ENCODE data around the gene TBC1D4. TPM values are rescaled to one million over a fixed set of nuclear protein-coding genes. Genes with fewer than 3 reads are reported as not detected.

Gene TBC1D4
- total RNA-seq, 1 experiment from 2014 or later = 15.4 TPM

DNA sequence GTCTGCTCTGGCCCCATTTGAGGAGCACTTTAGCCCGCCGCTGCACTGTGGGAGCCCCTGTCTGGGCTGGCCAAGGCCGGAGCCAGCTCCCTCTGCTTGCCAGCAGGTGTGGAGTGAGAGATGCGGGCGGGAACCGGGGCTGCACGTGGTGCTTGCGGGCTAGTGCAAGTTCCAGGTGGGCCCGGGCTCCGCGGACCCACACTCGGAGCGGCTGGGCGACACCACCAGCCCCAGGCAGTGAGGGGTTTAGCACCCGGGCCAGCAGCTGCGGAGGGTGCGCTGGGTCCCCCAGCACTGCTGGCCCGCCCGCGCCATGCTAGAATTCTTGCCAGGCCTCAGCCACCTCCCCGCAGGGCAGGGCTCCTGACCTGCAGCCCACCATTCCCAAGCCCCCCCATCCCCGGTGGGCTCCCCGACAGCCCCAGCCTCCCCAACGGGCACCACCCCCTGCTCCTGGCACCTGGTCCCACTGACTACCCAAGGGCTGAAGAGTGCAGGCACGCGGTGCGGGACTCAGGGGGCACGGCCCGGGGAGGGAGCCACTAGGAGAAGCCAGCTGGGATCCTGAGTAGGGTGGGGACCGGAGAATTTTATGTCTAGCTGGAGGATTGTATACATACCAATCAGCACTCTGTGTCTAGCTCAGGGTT lies 36.6 kb upstream of the TBC1D4 start:
- CTCF ChIA-PET = no interaction called here
- H3K36me3 Mint-ChIP-seq (ENCODE audit: insufficient read depth, unreplicated experiment) = no peaks in the 10 kb centered on the region

DNA sequence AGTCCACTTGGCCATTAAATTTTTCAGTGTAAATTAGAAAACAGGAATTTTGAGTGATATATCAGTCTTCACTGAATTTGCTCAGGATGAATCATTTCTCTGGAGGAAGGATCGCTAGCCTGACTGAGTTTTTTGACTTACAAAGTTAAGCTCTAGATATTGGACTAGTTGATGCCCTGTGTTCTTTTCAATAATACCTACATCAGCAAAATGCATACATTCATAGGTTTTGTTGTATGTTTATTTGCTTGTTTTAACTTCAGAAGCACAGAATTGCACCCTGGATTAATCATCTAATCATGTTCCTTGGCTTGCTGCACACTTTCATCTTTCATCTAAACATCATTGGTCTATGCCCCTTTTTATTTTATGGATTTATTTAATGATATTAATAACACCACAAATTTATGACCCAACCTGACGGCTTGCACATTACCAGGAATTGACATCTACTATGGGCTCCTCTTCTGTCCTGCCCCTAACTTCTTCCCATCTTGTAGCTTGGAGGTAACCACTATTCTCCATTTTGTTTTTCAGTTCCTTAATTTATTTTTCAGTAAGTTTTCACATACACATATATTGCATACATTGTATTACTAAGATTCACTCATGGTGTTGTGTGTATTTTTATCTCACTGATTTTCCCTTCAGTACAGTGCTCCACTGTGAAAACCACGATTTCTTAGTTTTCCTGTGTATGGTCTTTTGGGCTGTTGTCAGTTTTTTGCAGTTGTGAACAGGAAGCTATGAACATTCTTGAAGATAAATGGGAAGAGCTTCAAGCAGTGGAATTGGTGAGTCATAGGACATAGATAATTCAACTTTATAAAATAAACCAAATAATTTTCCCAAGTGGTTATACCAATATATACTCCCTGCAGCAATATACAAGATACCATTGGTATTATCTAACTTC lies 32.4 kb upstream of the TBC1D4 start:
- Mint-ChIP-seq H3K4me3 (ENCODE audit: low read depth, unreplicated experiment) (no peak overlapping the region), H3K27ac (ENCODE audit: unreplicated experiment) (no peak overlapping the region), H3K4me1 (ENCODE audit: low read depth, unreplicated experiment) (no peaks in the 10 kb centered on the region), H3K9me3 (ENCODE audit: low read depth, unreplicated experiment) (no peaks in the 10 kb centered on the region), H3K27me3 (ENCODE audit: unreplicated experiment) (no peaks in the 10 kb centered on the region), H3K36me3 (ENCODE audit: insufficient read depth, unreplicated experiment) (no peaks in the 10 kb centered on the region)
- CTCF ChIA-PET = no interaction called here
- no peak for DNase-seq
- no TSS peak for BruUV-seq (replicated peaks)
- no peak for TF ChIP-seq CTCF (IDR thresholded peaks at IDR 0.05; ENCODE audit: unreplicated experiment)
- intact Hi-C loops (cut with micrococcal nuclease; ENCODE audit: unreplicated experiment) = no loop called here

More for the DNA sequence above, 36.6 kb upstream of the TBC1D4 start:
- no peaks in the 10 kb centered on the region for H3K27me3 Mint-ChIP-seq (ENCODE audit: unreplicated experiment)
- no peak for DNase-seq
- BruUV-seq (replicated peaks) = no TSS peak
- TF ChIP-seq CTCF (IDR thresholded peaks at IDR 0.05; ENCODE audit: unreplicated experiment) = no peak
- no peaks in the 10 kb centered on the region for H3K4me1 Mint-ChIP-seq (ENCODE audit: low read depth, unreplicated experiment)
- intact Hi-C loops (cut with micrococcal nuclease; ENCODE audit: unreplicated experiment) = no loop called here
- no peak overlapping the region for H3K27ac Mint-ChIP-seq (ENCODE audit: unreplicated experiment)
- no peak overlapping the region for H3K4me3 Mint-ChIP-seq (ENCODE audit: low read depth, unreplicated experiment)
- H3K9me3 Mint-ChIP-seq (ENCODE audit: low read depth, unreplicated experiment) = no peaks in the 10 kb centered on the region

- Mint-ChIP-seq H3K36me3 (ENCODE audit: insufficient read depth, unreplicated experiment) (no peaks in the 10 kb centered on the region), H3K9me3 (ENCODE audit: low read depth, unreplicated experiment) (no peaks in the 10 kb centered on the region), H3K27ac (ENCODE audit: unreplicated experiment) (no peak overlapping the region), H3K27me3 (ENCODE audit: unreplicated experiment) (no peaks in the 10 kb centered on the region), H3K4me1 (ENCODE audit: low read depth, unreplicated experiment) (no peaks in the 10 kb centered on the region), H3K4me3 (ENCODE audit: low read depth, unreplicated experiment) (no peak overlapping the region)
- intact Hi-C loops (cut with micrococcal nuclease; ENCODE audit: unreplicated experiment) = no loop called here
- CTCF ChIA-PET = no interaction called here
- DNase-seq = no peak
- no peak for TF ChIP-seq CTCF (IDR thresholded peaks at IDR 0.05; ENCODE audit: unreplicated experiment)
- BruUV-seq (replicated peaks) = no TSS peak
Measured at GRCh38 chr13:75513271-75513670, 31.3 kb upstream of the TBC1D4 start.

- no TSS peak for BruUV-seq (replicated peaks)
- Mint-ChIP-seq H3K36me3 (ENCODE audit: insufficient read depth, unreplicated experiment) (no peaks in the 10 kb centered on the region), H3K4me1 (ENCODE audit: low read depth, unreplicated experiment) (no peaks in the 10 kb centered on the region), H3K27ac (ENCODE audit: unreplicated experiment) (no peak overlapping the region), H3K9me3 (ENCODE audit: low read depth, unreplicated experiment) (no peaks in the 10 kb centered on the region), H3K4me3 (ENCODE audit: low read depth, unreplicated experiment) (no peak overlapping the region), H3K27me3 (ENCODE audit: unreplicated experiment) (no peaks in the 10 kb centered on the region)
- CTCF ChIA-PET = no interaction called here
- intact Hi-C loops (cut with micrococcal nuclease; ENCODE audit: unreplicated experiment) = no loop called here
- DNase-seq = no peak
- no peak for TF ChIP-seq CTCF (IDR thresholded peaks at IDR 0.05; ENCODE audit: unreplicated experiment)
Measured at GRCh38 chr13:75512253-75512652, 30.3 kb upstream of the TBC1D4 start.
